H1 (cell line): Measurements from ENCODE around the gene RASD2. TPM values are rescaled to one million over a fixed set of nuclear protein-coding genes. Genes with fewer than 3 reads are reported as not detected.

ENCODE experiments used
- CTCF ChIA-PET: fragments of 300-600 bp; sonication (Branson Sonifier 250); formaldehyde crosslinking; loops from one replicate; lab custom pipeline; 2021; ENCODE audit not compliant: partially characterized antibody; lab: Charles Lee
- POLR2A ChIA-PET: fragments of 300-600 bp; sonication (Branson Sonifier 250); formaldehyde crosslinking; loops from one replicate; lab custom pipeline; 2021; ENCODE audit warnings: inconsistent platforms; ENCODE audit not compliant: partially characterized antibody; lab: Charles Lee
- DNase-seq, 2 experiments: peaks; one replicate each; pipeline versions ENCODE4 v3.0.0 to v3.0.0-alpha.2; 2010 to 2022; ENCODE audit warnings: low spot score in 2 of 2, low read depth in 1 of 2, mixed read lengths in 1 of 2
- FAIRE-seq: peaks from 2 replicates; lab custom pipeline; 2011; peaks lifted over from hg19 to GRCh38; lab: Jason Lieb, UNC
- H2AFZ ChIP-seq: 2 replicates; pipeline ENCODE4 v1.8.1; 2012; ENCODE audit warnings: low read length, inconsistent platforms
- H2AK5ac ChIP-seq: 2 replicates; pipeline ENCODE4 v1.6.1; 2013; ENCODE audit warnings: low read depth, low read length
- H2BK120ac ChIP-seq: replicated peaks from 2 replicates; pipeline ENCODE3; 2013; ENCODE audit warnings: low read depth, low read length, inconsistent platforms
- H2BK12ac ChIP-seq: 2 replicates; pipeline ENCODE4 v1.6.1; 2013; ENCODE audit warnings: low read depth, low read length
- H2BK15ac ChIP-seq: 2 replicates; pipeline ENCODE4 v1.6.1; 2013; ENCODE audit warnings: low read length
- H2BK20ac ChIP-seq: 2 replicates; pipeline ENCODE4 v1.6.1; 2013; ENCODE audit warnings: low read length
- H2BK5ac ChIP-seq: 2 replicates; pipeline ENCODE4 v1.6.1; 2013; ENCODE audit warnings: low read depth, low read length
- H3K14ac ChIP-seq: 2 replicates; pipeline ENCODE4 v1.6.1; 2013; ENCODE audit warnings: inconsistent platforms; ENCODE audit not compliant: insufficient read length
- H3K18ac ChIP-seq: 2 replicates; pipeline ENCODE4 v1.6.1; 2013; ENCODE audit warnings: low read length; ENCODE audit errors: extremely low read depth
- H3K23ac ChIP-seq: 2 replicates; pipeline ENCODE4 v1.6.1; 2013; ENCODE audit warnings: inconsistent platforms; ENCODE audit not compliant: insufficient read length
- H3K23me2 ChIP-seq: 2 replicates; pipeline ENCODE4 v1.6.1; 2013; ENCODE audit warnings: low read depth, low read length
- H3K27ac ChIP-seq: 2 replicates; pipeline ENCODE4 v1.6.1; 2011; ENCODE audit warnings: low read depth, low read length, inconsistent platforms
- H3K27me3 ChIP-seq, 4 experiments: replicated peaks in 1 of 4; 1 replicate in 1 of 4; 2 replicates in 3 of 4; pipeline versions ENCODE4 v1.6.1 to v1.8.1; 2011 to 2013; ENCODE audit warnings: low read length in 3 of 4, mild to moderate bottlenecking in 3 of 4, inconsistent platforms in 2 of 4, mixed read lengths in 2 of 4, moderate library complexity in 1 of 4; ENCODE audit not compliant: control insufficient read depth in 3 of 4, insufficient read depth in 3 of 4; ENCODE audit errors: extremely low read depth in 1 of 4
- H3K36me3 ChIP-seq, 4 experiments: 2 replicates each; pipeline versions ENCODE4 v1.6.1 to v1.8.1; 2011 to 2013; ENCODE audit warnings: mild to moderate bottlenecking in 4 of 4, low read length in 3 of 4, moderate library complexity in 2 of 4, control low read depth in 1 of 4, inconsistent platforms in 1 of 4; ENCODE audit not compliant: insufficient read depth in 4 of 4, control insufficient read depth in 2 of 4
- H3K4ac ChIP-seq: replicated peaks from 2 replicates; pipeline ENCODE3; 2013; ENCODE audit warnings: low read length, low read depth, mixed read lengths, inconsistent platforms; ENCODE audit not compliant: insufficient read length
- H3K4me1 ChIP-seq, 4 experiments: replicated peaks in 1 of 4; 1 replicate in 1 of 4; 2 replicates in 3 of 4; pipeline versions ENCODE4 v1.6.1 to v1.8.1; 2011 to 2013; ENCODE audit warnings: low read length in 3 of 4, inconsistent platforms in 2 of 4, mixed read lengths in 1 of 4; ENCODE audit not compliant: insufficient read depth in 4 of 4, control insufficient read depth in 3 of 4
- H3K4me2 ChIP-seq, 2 experiments: 2 replicates each; pipeline versions ENCODE4 v1.6.1 to v1.8.1; 2011 to 2013; ENCODE audit warnings: low read depth in 2 of 2, low read length in 2 of 2, control low read depth in 1 of 2, inconsistent platforms in 1 of 2, mild to moderate bottlenecking in 1 of 2; ENCODE audit not compliant: insufficient read depth in 1 of 2
- H3K4me3 ChIP-seq, 4 experiments: fragments of 200-600, 300-600 bp in 1 of 4; sonication (generic), shearing (Covaris generic), sonication (Bioruptor Twin) in 1 of 4; 2 replicates each; pipeline versions ENCODE4 v1.5.1 to v1.8.1; 2011 to 2016; ENCODE audit warnings: low read length in 4 of 4, low read depth in 3 of 4, control low read depth in 2 of 4, inconsistent platforms in 2 of 4, mild to moderate bottlenecking in 2 of 4, mixed read lengths in 1 of 4, moderate library complexity in 1 of 4; ENCODE audit not compliant: insufficient read depth in 2 of 4; ENCODE audit errors: extremely low read depth in 1 of 4
- H3K56ac ChIP-seq: replicated peaks from 2 replicates; pipeline ENCODE3; 2013; ENCODE audit warnings: low read depth, mild to moderate bottlenecking, mixed read lengths, low read length, inconsistent platforms; ENCODE audit not compliant: insufficient read length
- H3K79me1 ChIP-seq: 2 replicates; pipeline ENCODE4 v1.6.1; 2013; ENCODE audit warnings: low read depth, low read length, control low read depth
- H3K79me2 ChIP-seq, 2 experiments: 2 replicates each; pipeline versions ENCODE4 v1.6.1 to v1.8.1; 2012 to 2013; ENCODE audit warnings: low read length in 2 of 2, mild to moderate bottlenecking in 2 of 2, inconsistent platforms in 1 of 2; ENCODE audit not compliant: insufficient read depth in 2 of 2, control insufficient read depth in 1 of 2
- H3K9ac ChIP-seq, 4 experiments: replicated peaks in 1 of 4; 1 replicate in 1 of 4; 2 replicates in 3 of 4; pipeline versions ENCODE4 v1.6.1 to v1.8.1; 2011 to 2013; ENCODE audit warnings: low read depth in 3 of 4, low read length in 3 of 4, control low read depth in 2 of 4, mild to moderate bottlenecking in 2 of 4, moderate library complexity in 2 of 4, inconsistent platforms in 1 of 4; ENCODE audit errors: extremely low read depth in 1 of 4
- H3K9me3 ChIP-seq, 2 experiments: 2 replicates each; pipeline versions ENCODE4 v1.6.1 to v1.8.1; 2012 to 2013; ENCODE audit warnings: mild to moderate bottlenecking in 2 of 2, moderate library complexity in 2 of 2, control low read depth in 1 of 2, inconsistent platforms in 1 of 2, low read depth in 1 of 2, low read length in 1 of 2, mixed read lengths in 1 of 2; ENCODE audit not compliant: insufficient read depth in 2 of 2
- H4K20me1 ChIP-seq, 2 experiments: replicated peaks in 1 of 2; 2 replicates each; pipeline versions ENCODE3 to v1.8.1; 2011 to 2013; ENCODE audit warnings: inconsistent platforms in 2 of 2, low read length in 2 of 2, mild to moderate bottlenecking in 1 of 2; ENCODE audit not compliant: insufficient read depth in 2 of 2, control insufficient read depth in 1 of 2
- H4K5ac ChIP-seq: 2 replicates; pipeline ENCODE4 v1.6.1; 2013; ENCODE audit warnings: low read length, low read depth, mixed read lengths, inconsistent platforms; ENCODE audit not compliant: insufficient read length
- H4K8ac ChIP-seq: 2 replicates; pipeline ENCODE4 v1.8.0; 2013; ENCODE audit warnings: mild to moderate bottlenecking, moderate library complexity, low read length, inconsistent platforms; ENCODE audit not compliant: insufficient read depth; ENCODE audit errors: extremely low read depth
- H4K91ac ChIP-seq: replicated peaks from 2 replicates; pipeline ENCODE3; 2013; ENCODE audit warnings: low read length, mixed read lengths, inconsistent platforms; ENCODE audit not compliant: insufficient read length
- WGBS, 2 experiments: shearing (Covaris generic) in 1 of 2; methylation state at CpG; one replicate each; pipeline versions ENCODE4 v1.1.6 to v1.1.7; 2013 to 2015; ENCODE audit warnings: low lambda C conversion rate in 2 of 2, mixed read lengths in 2 of 2, inconsistent platforms in 1 of 2, low coverage in 1 of 2, missing lambda C conversion rate in 1 of 2; ENCODE audit not compliant: insufficient replicate concordance in 2 of 2, insufficient coverage in 1 of 2, insufficient read length in 1 of 2; ENCODE audit errors: extremely low coverage in 1 of 2, missing lambda C conversion rate in 1 of 2; 5-methylcytosine and 5-hydroxymethylcytosine counted together
- polyA plus RNA-seq, 7 experiments: library from polyadenylated mRNA; depleted of rRNA in 3 of 7; stranded (reverse) in 5 of 7; unstranded in 2 of 7; fragments of >200 nt in 5 of 7; fragments of 200-250 nt in 2 of 7; gene quantifications; 1 replicate in 5 of 7; 2 replicates in 1 of 7; 4 replicates in 1 of 7; pipeline versions ENCODE4 v1.2.1 to v1.2.3, GENCODE V29; 2011 to 2013; ENCODE audit warnings: missing spikeins in 2 of 7, mixed read lengths in 2 of 7
- total RNA-seq: library from RNA; stranded (reverse); fragmentation: NEBNext Ultra II Directional; extraction: Animal tissue kit (Norgen Biotek cat#: 25700); gene quantifications from 2 replicates; pipeline ENCODE4 v1.2.1, GENCODE V29; 2021
- TF ChIP-seq, protein P1 (sequence below): IDR thresholded peaks from 2 replicates; pipeline ENCODE4 v1.6.1; 2011; ENCODE audit warnings: low read depth, mild to moderate bottlenecking, low read length; ENCODE audit not compliant: insufficient read depth

Gene RASD2
- total and polyA plus RNA-seq, 2 of the 8 experiments (the other 6 are each of a cell fraction or from before 2014, with no cell fraction given): 1.9 to 5.1 TPM

DNA sequence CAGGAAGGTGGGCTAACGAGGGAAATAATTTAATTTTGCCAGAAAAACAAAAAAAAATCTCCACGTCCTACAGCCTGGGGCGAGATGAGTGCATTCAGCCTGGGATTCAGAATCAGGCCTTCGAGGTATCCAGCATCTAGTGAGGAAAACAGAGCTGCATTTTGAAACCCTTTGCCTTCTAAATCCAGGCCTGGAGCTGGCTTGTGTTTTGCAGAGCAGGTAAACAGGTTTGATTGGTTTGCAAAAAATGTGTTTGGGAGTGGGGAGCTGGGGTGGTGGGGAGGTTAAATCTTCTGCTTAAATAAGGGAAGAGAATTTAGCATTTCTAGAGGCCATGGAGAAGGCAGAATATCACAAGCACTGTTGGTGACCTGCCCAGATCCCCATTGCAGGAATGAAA lies 29.7 kb upstream of the RASD2 start:
- 75% methylated on average over 4 of the region's 4 CpGs; no CpG with 5 or more reads in 1 of the 2 experiments for WGBS, 2 experiments
- Histone ChIP-seq H2AK5ac (no peak overlapping the region; the same call in 1 of the 2 replicates), H3K4me3 (no peak overlapping the region), H2BK12ac (no peak overlapping the region), H2BK120ac (no peak overlapping the region), H3K56ac (no peak overlapping the region), H3K4me1 (peaks cover 3 to 9% (median 6%) of the 10 kb centered on the region in 4 experiments; a peak in 6 of 7 replicates), H3K79me1 (no peaks in the 10 kb centered on the region), H4K91ac (no peak overlapping the region), H3K27me3 (no peaks in the 10 kb centered on the region; a peak in 1 of 7 replicates), H3K27ac (no peak overlapping the region), H2BK20ac (no peak overlapping the region), H3K79me2 (no peaks in the 10 kb centered on the region), H3K4me2 (no peak overlapping the region), H4K20me1 (no peaks in the 10 kb centered on the region), H4K5ac (no peak overlapping the region), H3K9me3 (no peaks in the 10 kb centered on the region), H3K23me2 (no peaks in the 10 kb centered on the region), H3K14ac (no peak overlapping the region), H2BK15ac (no peak overlapping the region), H3K36me3 (no peaks in the 10 kb centered on the region), H3K18ac (no peak overlapping the region), H2BK5ac (no peak overlapping the region), H3K4ac (no peak overlapping the region), H4K8ac (no peak overlapping the region), H2AFZ (no peak overlapping the region), H3K9ac (no peak overlapping the region), H3K23ac (no peak overlapping the region)
- CTCF ChIA-PET: interaction anchor here (0.8 to 2.0 kb wide), 7 partner anchors 14 to 160 kb away, joined by 3 to 9 read pairs (median 5); no protein-coding TSS in a partner anchor
- FAIRE-seq (no peak), DNase-seq (no peak)
- POLR2A ChIA-PET: interaction anchor here (0.9 to 1.6 kb wide), 3 partner anchors 12 to 117 kb away, joined by 3 to 4 read pairs (median 3); no protein-coding TSS in a partner anchor
- TF ChIP-seq, protein P1, sequence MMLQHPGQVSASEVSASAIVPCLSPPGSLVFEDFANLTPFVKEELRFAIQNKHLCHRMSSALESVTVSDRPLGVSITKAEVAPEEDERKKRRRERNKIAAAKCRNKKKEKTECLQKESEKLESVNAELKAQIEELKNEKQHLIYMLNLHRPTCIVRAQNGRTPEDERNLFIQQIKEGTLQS: no peak
